Stimulated activated naive CD8-positive, alpha-beta T cell treated with anti-CD3 and anti-CD28 coated beads, Interleukin-15, amount 100 ng/mL, for 72 hours (primary cell): ENCODE data around the gene INKA1.
A peak's percentile ranks its signal among the peaks of the same experiment; 100 is the strongest.
"Not testable (repeated sequence)": the region's sequence is repeated elsewhere in the genome, so short reads cannot be mapped to it uniquely, and the experiment has no call there.

Source experiments
- ATAC-seq: fragments of 150-1000 bp; cut with Tn5 transposase; 2 replicates; pipeline ENCODE4 v1.10.0; 2021; ENCODE audit warnings: mild to moderate bottlenecking, moderate library complexity
- DNase-seq, 2 donors: peaks; one replicate each; pipeline ENCODE4 v3.0.0; 2021 to 2022
- H3K27ac Mint-ChIP-seq, 2 donors: one replicate each; pipeline ENCODE4 v1.8.0; 2022; ENCODE audit warnings: mild to moderate bottlenecking in 2 of 2, mixed read lengths in 2 of 2, moderate library complexity in 2 of 2
- H3K27me3 Mint-ChIP-seq: one replicate; pipeline ENCODE4 v1.8.0; 2022; ENCODE audit warnings: mixed read lengths
- H3K4me1 Mint-ChIP-seq: one replicate; pipeline ENCODE4 v1.8.0; 2022; ENCODE audit warnings: mild to moderate bottlenecking, mixed read lengths
- H3K4me3 Mint-ChIP-seq, 2 donors: one replicate each; pipeline ENCODE4 v1.8.0; 2022; ENCODE audit warnings: mild to moderate bottlenecking in 2 of 2, mixed read lengths in 2 of 2, moderate library complexity in 1 of 2
- H3K9me3 Mint-ChIP-seq, 2 donors: one replicate each; pipeline ENCODE4 v1.8.0; 2022; ENCODE audit warnings: mixed read lengths in 2 of 2

The INKA1 gene

DNA sequence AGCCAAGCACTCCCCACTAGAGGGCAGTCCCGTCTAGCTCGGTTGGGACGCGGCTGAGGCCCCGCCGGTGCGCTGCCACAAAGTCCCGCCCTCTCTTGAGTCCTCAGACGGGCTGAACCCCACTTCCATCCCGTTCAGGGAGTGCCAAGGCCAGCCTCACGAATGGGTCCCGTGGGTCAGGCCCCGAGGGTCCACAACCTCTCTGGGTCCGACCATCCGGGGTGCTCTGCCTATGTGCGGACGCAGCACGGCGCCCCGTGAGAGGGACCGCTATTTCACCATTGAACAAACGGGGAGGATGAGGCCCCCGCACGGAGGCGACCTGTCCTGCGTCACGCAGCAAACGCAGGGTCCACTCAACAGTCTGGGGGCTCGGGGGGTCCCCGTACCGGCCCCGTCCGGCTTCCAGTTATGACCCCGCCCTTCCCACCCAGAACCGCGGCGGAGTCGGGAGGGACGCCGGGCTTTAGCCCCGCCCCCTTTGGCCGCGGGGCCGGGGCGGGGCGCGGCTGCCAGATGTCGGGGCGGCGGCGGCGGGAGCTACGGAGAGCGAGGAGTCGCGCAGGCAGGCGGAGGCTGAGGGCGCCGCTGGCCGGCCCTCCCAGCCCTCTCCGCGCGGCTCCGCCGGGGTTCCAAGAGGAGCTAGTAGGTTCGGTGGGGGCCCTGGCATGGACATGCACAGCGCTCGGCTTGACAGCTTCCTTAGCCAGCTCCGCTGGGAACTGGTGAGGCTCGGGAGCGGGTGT is at the start of gene INKA1:
INKA1 (plus strand) TSS at position 543 of the 746 bp plus-strand sequence; CDS start at position 675, 132 bp downstream.
- H3K27ac Mint-ChIP-seq = peak within 1 kb of the TSS; percentile 78 to 79

DNA sequence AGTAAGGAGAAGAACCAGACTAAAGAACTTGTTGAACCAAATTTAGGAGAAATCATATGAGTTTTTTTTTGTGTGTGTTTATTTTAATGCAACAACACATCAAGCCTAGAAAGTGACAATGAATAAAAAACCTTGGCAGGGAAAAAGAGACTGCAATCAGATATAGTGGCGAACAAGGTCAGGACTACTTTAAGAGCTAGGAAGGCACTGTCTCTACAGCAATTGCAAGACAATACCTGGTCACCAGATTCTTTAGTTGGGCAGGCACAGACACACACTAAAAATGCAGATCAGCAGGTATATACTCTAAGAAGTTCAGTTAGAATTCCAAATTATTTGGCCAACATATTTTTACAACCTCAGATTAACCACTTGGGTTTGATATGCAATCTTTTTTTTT is 48.5 kb upstream of the INKA1 start:
- ATAC-seq (no peak), DNase-seq (no peak)
- no peak overlapping the region for H3K27ac Mint-ChIP-seq
- H3K4me3 Mint-ChIP-seq = no peak overlapping the region
- no peaks in the 10 kb centered on the region for H3K9me3 Mint-ChIP-seq
- H3K4me1 Mint-ChIP-seq = peaks cover 16% of the 10 kb centered on the region
- H3K27me3 Mint-ChIP-seq = no peaks in the 10 kb centered on the region

More for the DNA sequence above, at the start of gene INKA1:
- peak; percentile 84 for ATAC-seq
- no peaks in the 10 kb centered on the region for H3K9me3 Mint-ChIP-seq
- peak within 1 kb of the TSS; percentile 84 for H3K4me3 Mint-ChIP-seq
- H3K4me1 Mint-ChIP-seq = peaks cover 56% of the 10 kb centered on the region
- peak; percentile 88 for DNase-seq
- peaks cover 22% of the 10 kb centered on the region for H3K27me3 Mint-ChIP-seq

DNA sequence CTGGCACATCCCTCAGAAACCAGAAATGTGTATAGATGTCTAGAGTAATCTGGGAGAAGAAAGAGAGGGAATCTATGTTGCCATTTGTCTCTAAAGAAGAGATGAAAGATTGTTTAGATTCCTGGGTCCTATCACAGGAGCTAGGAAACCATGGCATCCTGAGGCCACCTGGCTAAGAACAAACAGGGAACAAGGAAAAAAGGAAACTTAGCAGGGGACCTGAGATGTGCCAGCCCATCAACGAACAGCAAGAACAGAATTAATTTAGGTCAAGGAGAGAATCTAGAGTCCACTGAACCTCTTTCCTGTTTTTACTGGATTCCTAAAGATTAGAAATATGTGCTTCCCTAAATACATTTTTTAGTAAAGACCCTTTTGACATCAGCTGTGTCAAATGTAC is 47.0 kb upstream of the INKA1 start:
- no peak overlapping the region for H3K27ac Mint-ChIP-seq
- no peak overlapping the region for H3K4me3 Mint-ChIP-seq
- H3K9me3 Mint-ChIP-seq = no peaks in the 10 kb centered on the region
- H3K4me1 Mint-ChIP-seq = peaks cover 18% of the 10 kb centered on the region
- no peaks in the 10 kb centered on the region for H3K27me3 Mint-ChIP-seq
- ATAC-seq = no peak
- no peak for DNase-seq

DNA sequence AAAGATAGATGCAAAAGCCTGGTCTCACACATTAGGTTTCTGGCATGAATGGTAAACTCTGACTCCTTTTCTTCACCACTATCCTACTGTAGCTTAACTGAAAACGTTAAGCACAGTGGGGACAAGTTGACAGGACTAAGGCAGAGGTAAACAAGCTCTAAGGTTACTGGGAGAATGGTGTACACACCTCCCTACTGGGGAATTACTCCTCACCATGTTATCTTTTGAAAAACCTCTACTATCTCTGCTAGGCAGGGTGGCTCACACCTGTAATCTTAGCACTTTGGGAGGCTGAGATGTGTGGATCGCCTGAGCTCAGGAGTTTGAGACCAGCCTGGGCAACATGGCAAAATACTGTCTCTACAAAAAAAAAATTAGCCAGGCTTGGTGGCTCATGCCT is 45.9 kb upstream of the INKA1 start:
- Mint-ChIP-seq H3K4me1 (peaks cover 18% of the 10 kb centered on the region), H3K27me3 (no peaks in the 10 kb centered on the region), H3K9me3 (no peaks in the 10 kb centered on the region), H3K4me3 (no peak overlapping the region), H3K27ac (no peak overlapping the region)
- ATAC-seq (no peak), DNase-seq (no peak)

DNA sequence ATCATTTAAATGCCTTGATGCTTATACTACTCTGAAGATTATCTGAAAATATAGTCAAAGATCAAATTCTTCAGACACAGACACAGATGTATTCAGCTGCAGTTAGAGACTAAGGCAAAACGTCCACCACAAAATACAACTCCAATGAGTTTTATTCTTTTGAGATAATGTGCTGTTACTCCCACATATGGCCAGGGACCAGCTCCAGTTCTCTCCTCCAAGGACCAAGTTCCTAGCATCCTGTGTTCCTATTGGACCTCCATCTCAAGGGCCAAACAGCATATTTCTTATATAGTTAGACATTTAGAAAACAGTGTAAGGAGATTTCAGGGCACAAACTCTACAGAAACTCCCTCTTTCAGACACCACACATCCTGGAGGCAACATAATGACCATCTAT is 43.8 kb upstream of the INKA1 start:
- DNase-seq = no peak
- H3K9me3 Mint-ChIP-seq = no peaks in the 10 kb centered on the region
- no peak overlapping the region for H3K4me3 Mint-ChIP-seq
- no peaks in the 10 kb centered on the region for H3K27me3 Mint-ChIP-seq
- peaks cover 12% of the 10 kb centered on the region for H3K4me1 Mint-ChIP-seq
- ATAC-seq = no peak
- peak overlapping the region in 1 of 2 donors; percentile 9 for H3K27ac Mint-ChIP-seq

DNA sequence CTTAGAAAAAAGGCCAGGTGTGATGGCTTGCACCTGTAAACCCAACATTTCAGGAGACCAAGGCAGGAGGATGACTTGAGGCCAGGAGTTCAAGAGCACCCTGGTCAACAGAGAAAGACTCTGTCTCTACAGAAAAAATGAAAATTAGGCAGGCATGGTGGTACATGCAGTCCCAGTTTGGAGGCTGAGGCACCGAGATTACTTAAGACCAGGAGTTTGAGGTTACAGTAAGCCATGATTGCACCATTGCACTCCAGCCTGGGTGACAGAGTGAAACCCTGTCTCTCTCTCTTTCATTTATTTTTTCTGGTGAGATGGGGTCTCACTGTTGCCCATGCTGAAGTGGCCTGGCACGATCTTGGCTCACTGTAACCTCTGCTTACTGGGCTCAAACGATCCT is 41.4 kb upstream of the INKA1 start:
- no peaks in the 10 kb centered on the region for H3K9me3 Mint-ChIP-seq
- ATAC-seq = no peak
- H3K4me1 Mint-ChIP-seq = peaks cover 12% of the 10 kb centered on the region
- H3K27ac Mint-ChIP-seq = no peak overlapping the region
- H3K27me3 Mint-ChIP-seq = no peaks in the 10 kb centered on the region
- H3K4me3 Mint-ChIP-seq = no peak overlapping the region
- no peak for DNase-seq

DNA sequence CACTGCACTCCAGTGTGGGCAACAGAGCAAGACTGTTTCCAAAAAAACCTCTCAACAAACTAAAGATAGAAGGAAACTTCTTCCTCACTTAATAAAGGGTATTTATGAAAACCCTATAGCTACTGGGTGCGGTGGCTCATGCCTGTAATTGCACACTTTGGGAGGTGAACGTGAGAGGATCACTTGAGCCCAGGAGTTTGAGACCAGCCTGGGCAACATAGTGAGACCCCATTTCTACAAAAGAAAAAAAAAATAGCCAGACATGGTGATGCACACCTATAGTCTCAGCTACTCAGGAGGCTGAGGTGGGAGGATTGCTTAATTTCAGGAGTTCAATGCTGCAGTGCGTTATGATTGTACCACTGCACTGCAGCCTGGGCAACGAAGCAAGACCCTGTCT is 39.1 kb upstream of the INKA1 start:
- Mint-ChIP-seq H3K27me3 (no peaks in the 10 kb centered on the region), H3K4me1 (peaks cover 12% of the 10 kb centered on the region), H3K4me3 (no peak overlapping the region), H3K27ac (no peak overlapping the region), H3K9me3 (no peaks in the 10 kb centered on the region)
- DNase-seq (no peak), ATAC-seq (no peak)

DNA sequence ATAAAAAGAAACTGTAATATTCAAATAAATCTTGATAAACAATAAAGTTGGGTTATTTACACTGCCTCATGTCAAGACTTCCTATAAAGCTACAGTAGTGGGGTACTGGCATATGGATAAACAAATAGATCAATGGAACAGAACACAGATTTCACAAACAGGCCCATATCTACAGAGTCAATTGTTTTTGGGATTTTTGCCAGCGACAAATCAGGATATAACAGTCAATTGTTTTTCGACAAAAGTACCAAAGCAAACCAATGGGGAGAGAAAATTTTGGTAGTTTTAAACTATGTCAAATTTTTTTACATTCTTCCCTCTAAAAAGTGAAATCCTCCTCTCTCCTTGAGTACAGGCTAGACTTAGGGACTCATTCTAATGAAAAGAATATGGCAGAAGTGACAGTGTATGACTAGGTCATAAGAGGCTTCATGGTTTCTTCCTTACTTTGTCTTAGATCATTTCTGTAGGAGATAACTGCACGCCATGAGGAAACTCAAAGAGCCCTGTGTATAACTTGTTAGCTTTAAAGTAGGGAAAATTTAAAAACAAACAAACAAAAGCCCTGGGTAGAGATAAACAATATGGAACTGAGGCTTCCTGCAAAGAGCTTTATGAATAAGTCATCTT is 33.7 kb upstream of the INKA1 start:
- DNase-seq (no peak), ATAC-seq (no peak)
- Mint-ChIP-seq H3K27ac (no peak overlapping the region), H3K9me3 (no peaks in the 10 kb centered on the region), H3K27me3 (no peaks in the 10 kb centered on the region), H3K4me3 (no peak overlapping the region), H3K4me1 (peaks cover 25% of the 10 kb centered on the region)

DNA sequence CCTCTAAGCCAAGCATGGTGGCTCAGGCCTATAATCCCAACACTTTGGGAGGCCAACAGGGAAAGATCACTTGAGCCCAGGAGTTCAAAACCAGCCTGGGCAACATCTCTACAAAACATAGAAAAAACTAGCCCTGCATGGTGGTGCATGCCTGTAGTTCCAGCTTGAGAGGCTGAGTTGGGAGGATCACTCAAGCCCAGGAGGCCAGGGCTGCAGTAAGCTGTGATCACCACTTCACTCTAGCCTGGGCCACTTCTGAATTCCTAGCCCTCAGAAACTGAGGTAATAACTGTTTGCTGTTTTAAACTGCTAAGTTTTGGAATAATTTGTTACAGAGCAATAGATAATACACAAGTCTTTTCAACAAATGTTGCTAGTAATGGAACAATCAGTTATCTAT is 33.1 kb upstream of the INKA1 start:
- H3K4me3 Mint-ChIP-seq = no peak overlapping the region
- ATAC-seq (no peak), DNase-seq (no peak)
- H3K4me1 Mint-ChIP-seq = peaks cover 20% of the 10 kb centered on the region
- no peaks in the 10 kb centered on the region for H3K27me3 Mint-ChIP-seq
- no peaks in the 10 kb centered on the region for H3K9me3 Mint-ChIP-seq
- no peak overlapping the region for H3K27ac Mint-ChIP-seq

DNA sequence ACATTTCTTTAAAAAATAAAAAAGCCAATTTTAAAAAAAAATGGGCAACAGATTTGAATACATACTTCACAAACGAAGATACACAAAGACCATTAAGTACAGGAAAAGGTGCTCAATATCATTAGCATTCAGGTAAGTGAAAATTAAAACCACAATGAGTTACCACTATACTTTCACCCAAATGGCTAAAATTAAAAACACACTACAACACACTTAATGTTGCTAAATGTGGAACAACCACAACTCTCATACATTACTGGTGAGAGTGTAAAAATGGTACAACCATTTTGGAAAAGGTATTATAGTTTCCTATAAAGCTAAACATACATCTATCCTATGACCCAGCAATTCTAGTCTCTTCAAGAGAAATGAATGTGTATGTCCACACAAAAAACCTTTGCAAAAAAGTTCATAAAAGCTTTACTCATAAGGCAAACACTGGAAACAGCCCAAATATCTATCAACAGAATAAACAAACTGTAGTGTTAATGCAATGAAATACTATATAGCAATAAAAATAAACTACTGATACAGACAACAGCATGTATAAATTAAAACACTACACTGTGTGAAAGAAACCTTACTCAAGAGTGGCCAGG is 31.6 kb upstream of the INKA1 start:
- Mint-ChIP-seq H3K9me3 (no peaks in the 10 kb centered on the region), H3K27me3 (no peaks in the 10 kb centered on the region), H3K27ac (no peak overlapping the region), H3K4me1 (peaks cover 26% of the 10 kb centered on the region), H3K4me3 (no peak overlapping the region)
- DNase-seq (no peak), ATAC-seq (no peak)

DNA sequence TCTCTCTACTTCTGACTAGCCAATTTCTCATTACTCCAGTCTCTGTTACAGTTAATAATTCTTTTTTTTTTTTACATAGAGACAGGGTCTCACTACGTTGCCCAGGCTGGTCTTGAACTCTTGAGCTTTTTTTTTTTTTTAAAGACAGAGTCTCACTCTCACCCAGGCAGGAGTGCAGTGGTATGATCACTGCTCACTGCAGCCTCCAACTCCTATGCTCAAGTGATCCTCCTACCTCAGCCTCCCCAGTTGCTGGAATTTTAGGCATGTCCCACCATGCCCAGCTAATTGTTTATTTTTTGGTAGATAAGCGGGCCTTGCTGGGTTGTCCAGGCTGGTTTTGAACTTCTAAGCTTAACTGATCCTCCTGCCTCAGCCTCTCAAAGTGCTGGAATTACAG is 30.4 kb upstream of the INKA1 start:
- no peak for DNase-seq
- no peaks in the 10 kb centered on the region for H3K9me3 Mint-ChIP-seq
- H3K27ac Mint-ChIP-seq = no peak overlapping the region
- no peak overlapping the region for H3K4me3 Mint-ChIP-seq
- H3K27me3 Mint-ChIP-seq = no peaks in the 10 kb centered on the region
- ATAC-seq = no peak
- peaks cover 31% of the 10 kb centered on the region for H3K4me1 Mint-ChIP-seq

DNA sequence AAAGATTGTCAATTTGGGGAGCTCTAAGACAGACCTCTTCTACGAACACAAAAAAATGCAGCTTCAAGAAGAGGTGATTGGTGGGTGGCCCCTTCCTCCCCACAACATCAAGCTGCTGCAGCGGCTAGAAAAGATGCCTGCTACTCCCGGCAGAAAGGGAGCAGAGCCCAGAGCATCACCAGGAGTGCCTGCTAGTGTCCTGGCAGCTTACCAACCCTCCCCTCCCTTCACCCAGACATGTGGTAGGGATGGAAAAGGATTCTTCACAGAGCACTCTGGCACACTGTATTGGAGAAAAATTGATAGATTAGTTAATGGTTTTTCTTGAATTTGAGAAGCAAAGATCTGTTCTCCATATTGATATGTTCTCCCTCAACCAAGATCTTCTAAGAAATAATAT is 27.5 kb upstream of the INKA1 start:
- ATAC-seq (no peak), DNase-seq (no peak)
- Mint-ChIP-seq H3K27ac (no peak overlapping the region), H3K9me3 (no peaks in the 10 kb centered on the region), H3K4me3 (no peak overlapping the region), H3K4me1 (peaks cover 38% of the 10 kb centered on the region), H3K27me3 (no peaks in the 10 kb centered on the region)

DNA sequence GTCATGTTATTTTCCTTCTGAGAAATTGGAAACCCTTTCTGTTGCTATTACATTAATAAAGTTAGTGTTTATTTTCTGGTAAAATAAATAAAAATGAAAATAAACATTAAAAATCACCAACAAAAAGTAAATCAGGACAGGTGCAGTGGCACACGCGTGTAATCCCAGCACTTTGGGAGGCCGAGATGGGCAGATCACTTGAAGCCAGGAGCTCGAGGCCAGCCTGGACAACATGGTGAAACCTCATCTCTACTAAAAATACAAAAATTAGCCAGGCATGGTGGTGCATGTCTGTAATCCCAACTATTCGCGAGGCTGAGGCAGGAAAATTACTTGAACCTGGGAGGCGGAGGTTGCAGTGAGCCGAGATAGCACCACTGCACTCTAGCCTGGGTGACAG is 27.0 kb upstream of the INKA1 start:
- H3K27ac Mint-ChIP-seq, H3K4me3 Mint-ChIP-seq, H3K27me3 Mint-ChIP-seq, ATAC-seq, H3K9me3 Mint-ChIP-seq, DNase-seq: not testable (repeated sequence)
- H3K4me1 Mint-ChIP-seq = peaks cover 41% of the 10 kb centered on the region

DNA sequence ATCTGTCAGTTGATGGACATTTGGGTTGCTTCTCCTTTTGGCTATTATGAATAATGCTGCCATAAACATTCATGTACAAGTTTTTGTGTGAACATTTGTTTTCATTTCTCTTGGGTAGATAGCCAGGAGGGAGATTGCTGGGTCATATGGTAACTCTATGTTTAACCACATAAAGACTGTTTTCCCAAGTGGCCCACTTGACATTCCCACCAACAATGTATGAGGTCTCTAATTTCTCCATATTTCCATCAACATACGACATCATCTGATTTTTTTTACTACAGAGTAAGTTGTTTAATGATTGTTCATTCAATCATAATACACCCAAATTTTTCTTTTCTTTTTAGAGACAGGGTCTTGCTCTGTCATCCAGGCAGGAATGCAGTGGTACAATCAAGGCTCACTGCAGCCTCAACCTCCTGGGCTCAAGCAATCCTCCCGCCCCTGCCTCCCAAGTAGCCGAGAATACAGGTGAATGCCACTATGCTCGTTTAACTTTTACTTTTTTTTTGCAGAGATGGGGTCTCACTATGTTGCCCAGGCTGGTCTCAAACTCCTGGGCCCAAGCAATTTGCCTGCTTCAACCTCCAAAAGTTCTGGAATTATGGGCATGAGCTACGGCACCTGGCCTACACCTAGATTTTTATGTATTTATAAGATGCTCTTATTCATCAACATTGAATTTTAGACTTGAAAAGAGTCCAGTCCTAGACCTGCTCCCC is 23.5 kb upstream of the INKA1 start:
- H3K4me1 Mint-ChIP-seq = peaks cover 47% of the 10 kb centered on the region
- H3K4me3 Mint-ChIP-seq = peak overlapping the region in 1 of 2 donors; percentile 23
- H3K9me3 Mint-ChIP-seq = no peaks in the 10 kb centered on the region
- DNase-seq (no peak), ATAC-seq (no peak)
- no peaks in the 10 kb centered on the region for H3K27me3 Mint-ChIP-seq
- peak overlapping the region in 1 of 2 donors; percentile 77 for H3K27ac Mint-ChIP-seq

DNA sequence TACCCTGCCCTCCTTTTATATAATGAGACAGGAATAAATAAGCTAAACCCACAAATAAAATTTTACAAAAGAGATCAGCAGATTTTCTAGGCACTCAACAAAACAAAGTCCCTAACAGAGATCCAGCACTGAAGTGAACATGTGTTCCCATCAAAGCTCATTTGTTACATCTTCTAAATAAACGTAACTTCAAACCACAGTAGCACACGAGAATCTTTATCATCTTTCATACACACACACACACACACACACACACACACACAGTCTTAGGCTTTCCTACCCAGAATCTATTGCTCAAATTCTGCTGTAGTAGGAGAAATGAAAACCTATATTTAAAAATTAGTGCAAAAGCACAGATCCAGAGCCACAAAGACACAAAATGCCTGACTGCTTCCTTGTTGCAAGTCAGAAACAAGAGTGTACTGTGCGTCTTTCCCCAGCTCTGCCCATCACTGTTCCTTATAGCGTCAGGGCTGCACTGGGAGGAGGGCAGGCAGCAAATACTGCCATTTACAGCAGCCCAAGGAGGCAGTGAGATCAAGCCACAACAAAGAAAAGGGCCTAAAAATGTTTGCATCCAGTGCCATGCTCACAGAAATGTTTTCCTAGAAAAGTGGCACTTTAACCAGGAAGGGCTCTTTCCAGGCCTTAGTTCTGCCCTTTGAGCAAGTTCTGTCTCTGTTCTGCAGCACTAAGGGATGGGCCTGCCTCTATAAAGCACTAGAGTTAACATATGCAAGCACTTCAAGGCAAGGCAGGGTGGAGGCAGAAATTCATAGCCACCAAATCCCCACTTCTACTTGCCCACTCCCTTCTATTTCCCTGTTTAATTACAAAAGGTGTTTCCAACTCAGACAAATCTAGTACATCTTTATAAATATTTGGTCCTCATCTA is 22.7 kb upstream of the INKA1 start:
- Mint-ChIP-seq H3K27ac (peak overlapping the region in 1 of 2 donors; percentile 77), H3K4me1 (peaks cover 51% of the 10 kb centered on the region), H3K27me3 (no peaks in the 10 kb centered on the region), H3K4me3 (peak overlapping the region; percentile 23 to 30), H3K9me3 (no peaks in the 10 kb centered on the region)
- ATAC-seq = no peak
- DNase-seq = no peak
